ENCODE measurements around the gene MDH2.
"Not testable (repeated sequence)": the region's sequence is repeated elsewhere in the genome, so short reads cannot be mapped to it uniquely, and the experiment has no call there.

The MDH2 gene

DNA sequence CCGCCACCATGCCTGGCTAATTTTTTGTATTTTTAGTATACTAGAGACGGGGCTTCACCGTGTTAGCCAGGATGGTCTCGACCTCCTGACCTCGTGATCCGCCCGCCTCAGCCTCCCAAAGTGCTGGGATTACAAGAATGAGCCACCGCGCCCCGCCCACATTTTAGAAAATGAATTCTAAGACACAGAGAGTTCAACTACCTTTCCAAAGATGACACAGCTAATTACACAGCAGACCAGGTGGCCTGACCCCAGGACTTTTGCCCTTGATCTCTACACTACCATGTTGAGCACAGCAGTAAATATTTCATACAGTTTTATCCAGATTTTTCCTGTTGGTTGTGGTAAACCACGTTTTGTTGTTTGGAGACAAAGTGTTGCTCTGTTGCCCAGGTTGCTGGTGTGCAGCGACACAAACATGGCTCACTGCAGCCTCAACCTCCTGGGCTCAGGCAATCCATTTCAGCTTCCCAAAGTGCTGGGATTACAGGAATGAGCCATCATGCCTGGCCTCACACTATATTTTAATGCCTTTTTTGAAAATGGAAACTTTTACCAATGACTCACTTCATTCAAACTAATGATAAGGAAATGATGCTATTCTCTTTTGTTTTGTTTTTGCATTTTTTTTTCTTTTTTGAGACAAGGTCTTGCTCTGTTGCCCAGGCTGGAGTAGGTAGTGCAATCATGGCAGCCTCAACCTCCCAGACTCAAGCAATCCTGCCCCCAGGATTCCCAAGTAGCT lies 54.0 kb downstream of the MDH2 start:
- DNase-seq (ENCODE audit: extremely low spot score, insufficient read length, low read depth); FAIRE-seq: not testable (repeated sequence)

- not testable (repeated sequence) for FAIRE-seq; DNase-seq (ENCODE audit: extremely low spot score, insufficient read length, low read depth)
These were observed 55.9 kb downstream of the MDH2 start for GRCh38 chr7:76103788-76104187.

DNA sequence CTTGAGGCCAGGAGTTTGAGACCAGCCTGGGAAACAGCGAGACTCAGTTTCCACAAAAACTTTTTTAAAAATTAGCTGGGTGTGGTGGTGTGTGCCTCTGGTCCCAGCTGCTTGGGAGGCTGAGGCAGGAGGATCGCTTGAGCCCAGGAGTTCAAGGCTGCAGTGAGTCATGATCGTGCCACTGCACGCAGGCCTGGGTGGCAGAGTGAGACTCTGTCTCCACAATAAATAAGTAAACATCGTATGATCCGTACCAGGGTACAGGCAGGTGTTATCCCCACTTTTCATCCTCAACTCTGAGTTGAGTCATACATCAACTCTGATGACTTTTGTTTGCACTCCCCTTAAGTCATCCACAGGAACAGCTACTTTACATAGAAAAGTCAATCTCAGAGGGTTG lies 58.2 kb downstream of the MDH2 start:
- FAIRE-seq; DNase-seq (ENCODE audit: extremely low spot score, insufficient read length, low read depth): not testable (repeated sequence)

- FAIRE-seq (no peak), DNase-seq (ENCODE audit: extremely low spot score, insufficient read length, low read depth) (no peak)
These were observed 59.0 kb downstream of the MDH2 start for GRCh38 chr7:76106893-76107292.

DNA sequence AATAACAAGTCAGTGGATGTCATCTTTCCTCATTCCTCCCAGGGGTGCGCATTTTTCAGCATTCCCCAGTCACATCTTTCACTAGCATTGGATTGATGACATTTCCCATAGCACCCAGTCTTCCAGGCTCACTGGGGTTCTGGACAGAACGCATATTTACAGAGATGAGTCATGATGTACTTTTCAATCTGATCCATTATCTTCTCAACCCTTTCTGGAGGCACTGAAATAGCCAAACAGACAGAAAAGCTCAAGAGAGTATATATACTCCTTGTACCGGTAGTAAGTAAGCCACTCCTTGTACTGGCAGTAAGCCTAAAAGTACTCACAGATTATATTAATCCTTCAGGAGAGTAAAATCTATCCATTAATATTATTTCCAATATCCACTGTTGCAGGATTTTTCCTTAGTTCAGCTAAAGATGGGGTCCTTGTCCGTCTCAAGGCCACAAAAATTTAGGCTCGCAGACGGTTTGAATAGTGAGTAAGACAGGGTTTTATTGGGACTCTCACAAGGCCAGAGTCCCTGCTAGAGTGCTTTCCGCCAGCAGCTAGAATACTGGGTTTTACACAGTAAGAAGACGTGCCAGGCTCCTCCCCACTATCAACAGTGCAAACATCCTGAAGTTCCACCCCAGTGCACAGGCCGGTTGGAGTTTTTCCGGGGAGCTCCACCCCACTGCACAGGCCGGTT lies 60.8 kb downstream of the MDH2 start:
- FAIRE-seq: no peak
- no peak for DNase-seq (ENCODE audit: extremely low spot score, insufficient read length, low read depth)

GRCh38 chr7:76113042-76113630 lies 65.2 kb downstream of the MDH2 start:
- not testable (repeated sequence) for DNase-seq (ENCODE audit: extremely low spot score, insufficient read length, low read depth); FAIRE-seq

- not testable (repeated sequence) for FAIRE-seq; DNase-seq (ENCODE audit: extremely low spot score, insufficient read length, low read depth)
These were observed 66.8 kb downstream of the MDH2 start for GRCh38 chr7:76114742-76115141.

All from GM18507 (cell line).